ENCODE measurements around the gene PWWP2B. TPM values are rescaled to one million over a fixed set of nuclear protein-coding genes. Genes with fewer than 3 reads are reported as not detected.

The PWWP2B gene
- total and polyA plus RNA-seq, 2 experiments from 2014 or later = 0.66 to 5.8 TPM

- no peaks in the 10 kb centered on the region for H3K9me2 ChIP-seq (ENCODE audit: insufficient read depth)
- in situ Hi-C loops (cut with MboI) = loop anchor here (5.0 kb wide), 1 partner anchor 175 kb away; no protein-coding TSS in a partner anchor
- no peak overlapping the region for H3K4me2 ChIP-seq (ENCODE audit: unreplicated experiment)
- no peak for TF ChIP-seq EZH2phosphoT487 (IDR thresholded peaks at IDR 0.05; ENCODE audit: insufficient read depth, low read depth)
- TF ChIP-seq EZH2 (IDR thresholded peaks at IDR 0.05; ENCODE audit: insufficient read depth, poor library complexity, severe bottlenecking) = no peak
- no peaks in the 10 kb centered on the region for H3K36me3 ChIP-seq (ENCODE audit: low read depth)
- no peak overlapping the region for H2AFZ ChIP-seq
- no peaks in the 10 kb centered on the region for H3K27me3 ChIP-seq (replicated peaks; ENCODE audit: insufficient read depth)
- H3K9me3 ChIP-seq (ENCODE audit: low read depth) = no peaks in the 10 kb centered on the region
- no peak for DNase-seq
- WGBS, 2 experiments (ENCODE audit: low coverage in 1 of 2, low lambda C conversion rate in 2 of 2, missing lambda C conversion rate in 2 of 2) = 56 to 61% methylated on average over 21 to 24 of the region's 24 CpGs
- H3K79me2 ChIP-seq (ENCODE audit: insufficient read depth) = no peaks in the 10 kb centered on the region
- no peaks in the 10 kb centered on the region for H4K20me1 ChIP-seq (ENCODE audit: insufficient read depth)
- H3K4me1 ChIP-seq (ENCODE audit: insufficient read depth) = no peaks in the 10 kb centered on the region
- H3K4me3 ChIP-seq = no peak overlapping the region
- 0 out of 2 replicates have a peak, but pooled peaks cover 5% of the 10 kb centered on the region for H3F3A ChIP-seq (ENCODE audit: insufficient read depth)
- H3K9ac ChIP-seq = no peak overlapping the region
- no peak overlapping the region for H3K27ac ChIP-seq
Measured at GRCh38 chr10:132457328-132458070, 60.5 kb downstream of the PWWP2B start.

DNA sequence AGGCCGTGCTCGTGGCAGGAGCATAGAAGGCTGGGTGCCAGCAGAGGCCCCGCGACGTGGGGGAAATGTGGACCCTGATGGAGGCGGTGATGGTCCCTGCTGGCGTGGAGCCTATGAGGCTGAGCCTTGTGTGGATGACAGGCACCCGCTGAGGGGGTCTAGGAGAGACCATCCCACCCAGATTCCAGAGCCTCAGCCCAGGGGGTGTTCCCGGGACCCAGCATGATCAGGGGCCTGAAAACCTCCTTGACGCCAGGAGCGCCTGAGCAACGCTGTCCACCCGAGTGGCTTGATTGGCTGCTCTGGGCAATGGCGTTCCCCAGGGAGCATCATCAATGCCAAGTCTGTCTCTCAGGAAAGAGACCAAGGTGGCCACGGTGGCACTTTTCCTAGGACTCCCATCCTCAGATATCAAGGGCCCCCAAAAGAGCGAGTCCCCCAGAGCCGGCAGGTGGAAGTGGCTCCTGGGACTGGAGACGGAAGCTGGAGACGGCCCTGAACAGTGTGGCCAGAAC is 61.1 kb downstream of the PWWP2B start:
- Histone ChIP-seq H3K9me2 (ENCODE audit: insufficient read depth) (no peaks in the 10 kb centered on the region), H3K9ac (no peak overlapping the region), H3K27ac (no peak overlapping the region), H2AFZ (no peak overlapping the region), H3K36me3 (ENCODE audit: low read depth) (no peaks in the 10 kb centered on the region), H3K4me3 (no peak overlapping the region), H3K9me3 (ENCODE audit: low read depth) (no peaks in the 10 kb centered on the region), H3F3A (ENCODE audit: insufficient read depth) (0 out of 2 replicates have a peak, but pooled peaks cover 5% of the 10 kb centered on the region), H4K20me1 (ENCODE audit: insufficient read depth) (no peaks in the 10 kb centered on the region), H3K4me2 (ENCODE audit: unreplicated experiment) (no peak overlapping the region), H3K27me3 (replicated peaks; ENCODE audit: insufficient read depth) (no peaks in the 10 kb centered on the region), H3K79me2 (ENCODE audit: insufficient read depth) (no peaks in the 10 kb centered on the region), H3K4me1 (ENCODE audit: insufficient read depth) (no peaks in the 10 kb centered on the region)
- in situ Hi-C loops (cut with MboI) = loop anchor here (5.0 kb wide), 1 partner anchor 174 kb away; no protein-coding TSS in a partner anchor
- 27 to 33% methylated on average over 19 of the region's 19 CpGs for WGBS, 2 experiments (ENCODE audit: low coverage in 1 of 2, low lambda C conversion rate in 2 of 2, missing lambda C conversion rate in 2 of 2)
- no peak for DNase-seq
- no peak for TF ChIP-seq EZH2phosphoT487 (IDR thresholded peaks at IDR 0.05; ENCODE audit: insufficient read depth, low read depth)
- no peak for TF ChIP-seq EZH2 (IDR thresholded peaks at IDR 0.05; ENCODE audit: insufficient read depth, poor library complexity, severe bottlenecking)

GRCh38 chr10:132458586-132459300 is 61.7 kb downstream of the PWWP2B start:
- peak; percentile 55 for DNase-seq
- H3K27ac ChIP-seq = no peak overlapping the region
- no peak overlapping the region for H3K4me2 ChIP-seq (ENCODE audit: unreplicated experiment)
- in situ Hi-C loops (cut with MboI) = loop anchor here (5.0 kb wide), 1 partner anchor 174 kb away; no protein-coding TSS in a partner anchor
- TF ChIP-seq EZH2phosphoT487 (IDR thresholded peaks at IDR 0.05; ENCODE audit: insufficient read depth, low read depth) (no peak), EZH2 (IDR thresholded peaks at IDR 0.05; ENCODE audit: insufficient read depth, poor library complexity, severe bottlenecking) (no peak)
- H3K4me3 ChIP-seq = no peak overlapping the region
- no peaks in the 10 kb centered on the region for H3K36me3 ChIP-seq (ENCODE audit: low read depth)
- no peaks in the 10 kb centered on the region for H3K9me2 ChIP-seq (ENCODE audit: insufficient read depth)
- H4K20me1 ChIP-seq (ENCODE audit: insufficient read depth) = no peaks in the 10 kb centered on the region
- WGBS, 2 experiments (ENCODE audit: low coverage in 1 of 2, low lambda C conversion rate in 2 of 2, missing lambda C conversion rate in 2 of 2) = 41 to 45% methylated on average over 31 of the region's 31 CpGs
- no peaks in the 10 kb centered on the region for H3K4me1 ChIP-seq (ENCODE audit: insufficient read depth)
- no peak overlapping the region for H2AFZ ChIP-seq
- H3K9ac ChIP-seq = no peak overlapping the region
- H3K27me3 ChIP-seq (replicated peaks; ENCODE audit: insufficient read depth) = no peaks in the 10 kb centered on the region
- H3K79me2 ChIP-seq (ENCODE audit: insufficient read depth) = no peaks in the 10 kb centered on the region
- H3K9me3 ChIP-seq (ENCODE audit: low read depth) = no peaks in the 10 kb centered on the region
- 0 out of 2 replicates have a peak, but pooled peaks cover 3% of the 10 kb centered on the region for H3F3A ChIP-seq (ENCODE audit: insufficient read depth)

DNA sequence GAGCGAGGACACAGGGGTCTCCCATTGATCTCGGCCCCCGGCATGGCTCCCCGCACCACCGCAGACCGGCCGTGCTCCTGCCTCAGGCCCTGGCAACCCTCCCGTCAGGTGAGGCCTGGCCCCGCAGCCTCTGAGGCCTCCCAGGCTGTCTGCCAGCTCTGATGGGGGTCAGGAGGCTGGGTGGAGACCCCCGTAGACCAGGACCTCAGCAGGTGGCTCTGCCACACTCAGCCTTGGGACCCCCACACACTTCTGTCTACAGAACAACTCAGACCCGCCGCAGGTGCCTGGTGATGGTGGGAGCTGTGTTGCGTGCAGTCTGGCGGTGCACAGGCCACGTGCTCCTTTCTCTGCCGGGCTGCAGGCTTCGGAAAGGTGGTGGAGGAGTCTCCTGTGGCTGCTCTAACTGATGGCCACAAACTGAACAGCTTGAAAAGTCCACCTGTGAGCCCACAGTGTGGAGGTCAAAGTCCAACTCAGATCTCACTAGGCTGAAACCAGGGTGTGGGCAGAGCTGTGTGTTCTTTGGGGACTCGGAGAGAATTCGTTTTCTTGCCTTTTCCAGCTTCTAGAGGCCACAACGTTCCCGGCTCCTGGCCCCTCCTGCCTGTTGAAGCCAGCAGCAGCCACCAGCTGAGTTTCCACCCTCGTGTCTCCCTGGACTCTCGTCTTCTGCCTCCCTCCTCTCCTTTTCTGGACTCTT is 62.5 kb downstream of the PWWP2B start:
- H2AFZ ChIP-seq = no peak overlapping the region
- no peaks in the 10 kb centered on the region for H3K27me3 ChIP-seq (replicated peaks; ENCODE audit: insufficient read depth)
- no peak overlapping the region for H3K4me3 ChIP-seq
- TF ChIP-seq EZH2phosphoT487 (IDR thresholded peaks at IDR 0.05; ENCODE audit: insufficient read depth, low read depth) (no peak), EZH2 (IDR thresholded peaks at IDR 0.05; ENCODE audit: insufficient read depth, poor library complexity, severe bottlenecking) (no peak)
- H3K4me1 ChIP-seq (ENCODE audit: insufficient read depth) = no peaks in the 10 kb centered on the region
- H3K9me2 ChIP-seq (ENCODE audit: insufficient read depth) = no peaks in the 10 kb centered on the region
- H3K36me3 ChIP-seq (ENCODE audit: low read depth) = no peaks in the 10 kb centered on the region
- no peaks in the 10 kb centered on the region for H3F3A ChIP-seq (ENCODE audit: insufficient read depth)
- no peak overlapping the region for H3K4me2 ChIP-seq (ENCODE audit: unreplicated experiment)
- H3K9me3 ChIP-seq (ENCODE audit: low read depth) = no peaks in the 10 kb centered on the region
- no peaks in the 10 kb centered on the region for H3K79me2 ChIP-seq (ENCODE audit: insufficient read depth)
- no peak overlapping the region for H3K9ac ChIP-seq
- no peaks in the 10 kb centered on the region for H4K20me1 ChIP-seq (ENCODE audit: insufficient read depth)
- in situ Hi-C loops (cut with MboI) = loop anchor here (5.0 kb wide), 1 partner anchor 173 kb away; no protein-coding TSS in a partner anchor
- no peak for DNase-seq
- 59 to 66% methylated on average over 23 of the region's 23 CpGs for WGBS, 2 experiments (ENCODE audit: low coverage in 1 of 2, low lambda C conversion rate in 2 of 2, missing lambda C conversion rate in 2 of 2)
- H3K27ac ChIP-seq = no peak overlapping the region
